GM18508 (cell line): Measurements from ENCODE around the gene HHAT.
A peak's percentile ranks its signal among the peaks of the same experiment; 100 is the strongest.

Experiments used
- ATAC-seq: cut with Tn5 transposase; IDR thresholded peaks from one replicate; pipeline ENCODE4 v1.9.1; 2021; ENCODE audit warnings: moderate number of reproducible peaks; ENCODE audit not compliant: insufficient read depth, unreplicated experiment

The HHAT gene

GRCh38 chr1:210313046-210313595 is 15.6 kb upstream of the HHAT start:
- no peak for ATAC-seq

- ATAC-seq, result no peak
Observed at GRCh38 chr1:210313921-210314320, 14.8 kb upstream of the HHAT start.

DNA sequence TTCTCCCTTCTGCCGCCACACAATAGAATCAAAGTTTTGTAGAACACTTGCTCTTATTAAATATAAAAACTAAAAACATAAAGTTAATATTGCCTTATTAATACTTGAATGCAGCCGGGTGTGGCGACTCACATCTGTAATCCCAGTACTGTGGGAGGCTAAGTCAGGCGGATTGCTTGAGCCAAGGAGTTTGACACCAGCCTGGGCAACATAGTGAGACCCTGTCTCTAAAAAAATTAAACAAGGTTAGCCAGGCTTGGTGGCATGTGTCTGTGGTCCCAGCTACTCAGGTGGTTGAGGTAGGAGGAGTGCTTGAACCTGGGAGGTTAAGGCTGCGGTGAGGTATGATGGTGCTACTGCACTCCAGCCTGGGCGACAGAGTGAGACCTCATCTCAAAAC is 13.2 kb upstream of the HHAT start:
- ATAC-seq, result no peak

DNA sequence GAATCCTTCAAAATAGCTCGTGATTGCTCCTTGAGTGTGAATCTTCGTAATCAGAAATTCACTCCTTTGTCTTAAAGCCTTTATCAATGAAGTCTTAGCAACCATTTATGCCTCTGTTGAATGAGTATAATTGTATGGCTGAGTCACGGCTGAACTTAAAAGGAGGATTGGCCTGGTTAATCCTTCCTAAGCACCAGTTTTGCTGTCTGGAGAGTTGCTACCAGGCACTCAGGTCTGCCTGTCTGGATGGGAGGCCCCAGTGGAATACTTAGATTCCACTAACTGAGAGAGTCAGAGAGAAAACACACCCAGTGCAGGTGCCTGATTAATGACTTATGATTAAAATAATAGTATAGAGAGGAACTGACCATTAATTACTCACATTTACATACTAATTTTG is 7.6 kb upstream of the HHAT start:
- no peak for ATAC-seq

DNA sequence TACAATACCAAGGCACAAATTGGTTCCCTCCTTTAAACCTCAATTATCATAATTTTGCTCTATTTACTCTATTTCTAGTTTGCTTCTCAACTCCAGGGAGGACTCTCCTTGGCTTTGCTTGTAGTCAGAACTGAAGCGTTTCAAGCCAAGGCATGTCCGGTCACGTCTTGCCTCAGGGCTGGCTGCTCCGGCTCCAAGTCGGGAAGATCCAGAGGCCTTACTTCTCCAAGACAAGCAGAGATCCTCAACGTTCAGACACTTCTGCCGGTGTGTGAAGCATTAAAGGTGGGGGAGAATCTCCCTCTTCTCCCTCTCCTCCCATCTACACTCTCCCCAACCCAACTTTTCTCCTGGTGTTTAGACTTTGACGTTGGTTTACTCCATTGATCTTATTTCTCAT is 7.2 kb upstream of the HHAT start:
- no peak for ATAC-seq

DNA sequence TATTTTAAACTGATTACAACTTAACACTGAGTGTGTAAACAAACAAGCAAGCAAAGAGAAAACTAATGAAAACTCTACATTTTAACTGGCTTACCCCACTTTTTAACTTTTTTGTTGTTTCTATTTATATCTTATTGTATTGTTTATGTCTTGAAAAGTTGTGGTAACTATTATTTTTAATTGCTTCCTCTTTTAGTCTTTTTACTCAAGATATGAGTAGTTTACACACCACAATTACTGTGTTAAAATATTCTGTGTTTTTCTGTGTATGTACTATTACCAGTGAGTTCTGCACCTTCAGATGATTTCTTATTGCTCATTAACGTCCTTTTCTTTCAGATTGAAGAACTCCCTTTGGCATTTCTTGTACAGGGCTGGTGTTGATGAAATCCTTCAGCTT is 4.7 kb upstream of the HHAT start:
- ATAC-seq, result no peak

DNA sequence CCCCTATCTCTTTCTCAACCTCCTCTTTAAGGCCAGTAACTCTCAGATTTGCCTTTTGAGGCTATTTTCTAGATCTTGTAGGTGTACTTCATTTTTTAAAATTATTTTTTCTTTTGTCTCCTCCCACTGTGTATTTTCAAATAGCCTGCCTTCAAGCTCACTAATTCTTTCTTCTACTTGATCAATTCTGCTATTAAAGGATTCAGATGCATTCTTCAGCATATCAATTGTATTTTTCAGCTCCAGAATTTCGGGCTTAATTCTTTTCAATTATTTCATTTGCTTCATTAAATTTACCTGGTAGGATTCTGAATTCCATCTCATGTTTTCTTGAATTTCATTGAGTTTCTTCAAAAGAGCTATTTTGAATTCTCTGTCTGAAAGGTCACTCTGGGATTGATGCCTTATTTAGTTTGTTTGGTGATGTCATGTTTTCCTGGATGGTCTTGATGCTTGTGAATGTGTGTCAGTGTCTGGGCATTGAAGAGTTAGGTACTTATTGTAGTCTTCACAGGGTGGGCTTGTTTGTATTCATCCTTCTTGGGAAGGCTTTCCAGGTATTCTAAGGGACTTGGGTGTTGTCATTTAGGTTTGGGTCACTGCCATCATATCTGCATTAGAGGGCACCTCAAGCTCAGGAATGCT is 3.6 kb upstream of the HHAT start:
- no peak for ATAC-seq

- ATAC-seq, result no peak
Observed at GRCh38 chr1:210328032-210328745, 513 bp upstream of the HHAT start.

DNA sequence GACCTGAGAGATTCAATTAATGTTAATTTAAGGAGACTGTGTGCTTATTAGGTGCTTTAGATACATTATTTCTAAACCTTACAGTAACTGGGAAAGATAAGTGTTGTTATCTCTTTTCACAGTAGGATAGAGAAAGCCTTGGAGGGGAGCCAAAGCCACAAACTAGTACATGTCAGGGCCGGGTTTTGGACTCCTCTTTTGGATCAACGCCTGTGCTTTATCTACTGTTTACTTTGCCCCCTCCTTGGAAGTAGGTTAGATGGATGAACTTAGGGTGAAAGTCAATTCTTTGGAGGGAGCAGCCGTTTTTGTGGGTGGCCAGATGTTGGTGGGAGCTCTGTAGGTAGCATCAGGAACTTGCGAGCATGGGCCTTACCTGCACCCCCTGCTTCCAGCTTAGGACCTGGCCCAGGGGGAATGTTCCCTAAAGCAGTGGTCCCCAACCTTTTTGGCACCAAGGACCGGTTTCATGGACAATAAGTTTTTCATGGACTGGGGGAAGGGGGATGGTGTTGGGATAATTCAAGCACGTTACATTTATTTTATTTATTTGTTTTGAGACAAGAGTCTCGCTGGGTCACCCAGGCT is 1.7 kb downstream of the HHAT start:
- no peak for ATAC-seq

GRCh38 chr1:210332233-210332632 is 3.5 kb downstream of the HHAT start:
- ATAC-seq, result no peak

DNA sequence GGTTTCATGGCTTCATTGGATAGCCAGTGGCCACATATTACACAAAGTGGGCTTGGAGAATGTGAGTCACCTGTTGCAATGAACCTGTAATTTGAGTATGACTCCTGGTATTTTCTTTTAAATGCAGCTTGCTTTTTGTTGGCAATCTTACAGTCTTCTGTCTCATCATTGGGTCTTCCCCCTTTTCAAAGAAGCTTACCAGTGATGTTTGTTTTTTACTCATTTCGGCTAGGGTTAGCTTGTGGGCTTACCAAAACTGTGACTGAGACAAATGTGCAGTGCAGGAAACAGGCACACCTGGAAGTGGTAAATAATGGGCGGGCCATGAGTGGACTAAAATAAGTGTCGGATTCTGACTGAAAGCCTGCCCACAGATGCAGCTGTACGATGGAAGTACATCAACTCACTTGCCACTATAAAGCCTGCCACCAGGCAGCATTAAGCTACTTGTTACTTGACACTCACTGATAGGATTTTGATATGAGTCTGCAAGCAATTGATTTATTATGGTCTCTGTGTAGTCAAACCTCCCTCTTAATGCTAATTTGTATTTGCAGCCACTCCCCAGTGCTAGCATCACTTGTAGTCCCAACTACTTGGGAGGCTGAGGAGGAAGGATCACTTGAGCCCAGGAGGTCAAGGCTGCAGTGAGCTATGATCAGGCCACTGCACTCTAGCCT is 4.2 kb downstream of the HHAT start:
- peak; percentile 80 for ATAC-seq

- no peak for ATAC-seq
Observed at GRCh38 chr1:210335001-210335400, 6.3 kb downstream of the HHAT start.

- ATAC-seq, result no peak
Observed at GRCh38 chr1:210336362-210336761, 7.7 kb downstream of the HHAT start.

GRCh38 chr1:210339500-210339899 is 10.8 kb downstream of the HHAT start:
- ATAC-seq, result no peak

DNA sequence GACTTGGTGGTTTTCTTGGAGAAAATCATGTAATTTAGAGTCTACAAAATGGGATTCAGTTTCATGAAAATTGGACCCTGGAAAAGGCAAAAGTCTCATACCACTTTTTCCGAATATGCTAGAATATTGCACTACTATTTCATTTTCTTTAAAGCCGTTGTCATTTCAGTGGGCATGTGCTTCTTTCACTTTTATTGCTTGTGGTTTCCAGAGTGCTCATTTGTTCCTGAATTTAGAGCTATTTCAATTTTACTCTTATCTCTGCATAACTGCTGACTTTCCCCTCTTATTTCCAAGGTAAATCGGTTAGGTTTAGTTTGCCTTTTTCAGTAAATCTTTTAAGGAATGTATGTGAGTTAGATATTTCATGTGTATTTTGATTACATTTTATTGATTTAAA is 11.6 kb downstream of the HHAT start:
- ATAC-seq, result no peak

DNA sequence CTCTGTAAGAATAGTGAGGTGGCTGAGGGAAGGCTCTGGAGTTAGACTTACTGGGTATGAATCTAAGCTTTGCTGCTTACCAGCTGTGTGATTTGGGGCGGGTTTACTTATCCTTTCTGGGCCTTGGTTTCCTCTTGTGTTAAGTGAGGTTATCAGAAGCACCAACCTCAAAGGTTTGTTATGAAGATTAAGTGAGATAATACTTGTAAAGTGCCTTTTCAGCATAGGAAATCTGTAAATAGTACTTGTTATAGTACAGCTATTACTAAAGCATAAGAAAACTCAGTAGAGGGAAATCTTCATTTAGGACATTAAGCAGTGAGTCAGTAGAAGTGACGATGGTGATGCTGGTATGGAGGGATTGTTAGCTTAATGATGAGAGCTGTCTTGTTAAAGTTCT is 12.1 kb downstream of the HHAT start:
- no peak for ATAC-seq

- no peak for ATAC-seq
Observed at GRCh38 chr1:210342986-210343780, 14.5 kb downstream of the HHAT start.

- no peak for ATAC-seq
Observed at GRCh38 chr1:210344706-210345105, 16.0 kb downstream of the HHAT start.

GRCh38 chr1:210347112-210347511 is 18.4 kb downstream of the HHAT start:
- peak; percentile 53 for ATAC-seq

DNA sequence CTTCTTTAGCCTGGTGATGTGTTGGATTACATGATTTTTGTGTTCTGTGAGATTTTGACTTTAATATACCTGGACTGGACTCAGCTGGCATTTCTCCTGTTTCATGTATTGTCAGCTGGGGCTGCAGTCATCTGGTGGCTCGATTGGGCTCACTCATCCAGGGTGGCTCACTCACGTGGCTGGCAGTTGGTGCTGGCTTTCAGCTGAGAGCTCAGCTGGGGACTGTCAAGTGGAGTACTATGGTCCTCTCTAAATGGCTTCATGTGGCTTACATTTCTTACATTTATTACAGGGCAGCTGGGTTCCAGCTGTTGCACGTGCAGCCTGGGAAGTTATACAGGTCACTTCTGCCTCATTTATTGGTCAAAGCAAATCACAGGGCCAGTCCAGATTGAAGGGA is 22.8 kb downstream of the HHAT start:
- ATAC-seq, result no peak
